OCI-LY1 (cell line): Measurements from ENCODE around the gene SEC14L1.

ENCODE experiments used
- CTCF ChIP-seq: fragments of 200-600 bp; sonication (generic), shearing (Covaris generic); IDR thresholded peaks from 2 replicates; pipeline ENCODE4 v1.5.1; 2017; ENCODE audit warnings: mild to moderate bottlenecking, antibody characterized with exemption, low read length, moderate library complexity, mixed read lengths
- EZH2 ChIP-seq: fragments of 200-600 bp; sonication (generic), shearing (Covaris generic); IDR thresholded peaks from 2 replicates; pipeline ENCODE4 v1.8.0; 2017; ENCODE audit warnings: borderline replicate concordance, mixed run types, mild to moderate bottlenecking, antibody characterized with exemption, low read length, moderate library complexity, mixed read lengths

GRCh38 chr17:77257596-77258458 lies 117.1 kb downstream of the SEC14L1 start:
- TF ChIP-seq CTCF, result no peak
- no peak for TF ChIP-seq EZH2
